Chondrocyte (in vitro differentiated cells): ENCODE results near the gene USP21. TPM values are rescaled to one million over a fixed set of nuclear protein-coding genes. Genes with fewer than 3 reads are reported as not detected.

Source experiments
- DNase-seq: peaks from one replicate; pipeline ENCODE4 v3.0.0; 2021; ENCODE audit warnings: mixed read lengths, low spot score
- H3K27ac Mint-ChIP-seq: one replicate; pipeline ENCODE4 v1.8.0; 2021; ENCODE audit warnings: mild to moderate bottlenecking, moderate library complexity, mixed read lengths; ENCODE audit not compliant: unreplicated experiment
- H3K27me3 Mint-ChIP-seq: 2 replicates; pipeline ENCODE4 v1.8.0; 2021; ENCODE audit warnings: low read depth, mixed read lengths
- H3K36me3 Mint-ChIP-seq: 2 replicates; pipeline ENCODE4 v1.8.0; 2021; ENCODE audit warnings: low read depth, mixed read lengths
- H3K4me1 Mint-ChIP-seq: 2 replicates; pipeline ENCODE4 v1.8.0; 2021; ENCODE audit warnings: low read depth, mild to moderate bottlenecking, mixed read lengths
- H3K4me3 Mint-ChIP-seq: one replicate; pipeline ENCODE4 v1.8.0; 2021; ENCODE audit warnings: mild to moderate bottlenecking, moderate library complexity, mixed read lengths; ENCODE audit not compliant: unreplicated experiment
- H3K9me3 Mint-ChIP-seq: 2 replicates; pipeline ENCODE4 v1.8.0; 2021; ENCODE audit warnings: low read depth, mixed read lengths
- CTCF ChIP-seq: fragments of 200-600 bp; sonication (generic); IDR thresholded peaks from 2 replicates; pipeline ENCODE4 v1.5.0; 2021; ENCODE audit warnings: antibody characterized with exemption, mild to moderate bottlenecking, moderate library complexity
- total RNA-seq: library from RNA; stranded (reverse); gene quantifications from 3 replicates; pipeline ENCODE4 v1.2.1, GENCODE V29; 2021

USP21 gene
- total RNA-seq, 1 donor from 2014 or later, result 16.0 TPM

GRCh38 chr1:161215076-161215475 is 55.8 kb downstream of the USP21 start, which contains the start of gene FCER1G:
Gene FCER1G, plus strand, starts transcription at chr1:161215295. Its CDS starts 27 bp downstream, at chr1:161215322.
- Mint-ChIP-seq H3K4me1 (peaks cover 8% of the 10 kb centered on the region), H3K27me3 (no peaks in the 10 kb centered on the region), H3K27ac (no peak within 1 kb of the TSS), H3K4me3 (no peak within 1 kb of the TSS), H3K36me3 (peaks cover 29% of the 10 kb centered on the region), H3K9me3 (no peaks in the 10 kb centered on the region)
- no peak for TF ChIP-seq CTCF
- DNase-seq, result no peak

Other genes with a start within 250 kb of the USP21 start
- gene ITLN2, start 204.7 kb upstream of the USP21 start, total RNA-seq, result not detected in 3 replicates
- gene F11R, start 138.3 kb upstream of the USP21 start, total RNA-seq, result 0.54 to 0.90 TPM (median 0.68 TPM) in 3 replicates
- gene TSTD1, start 120.5 kb upstream of the USP21 start, total RNA-seq, result 0.70 TPM in 1 of 3 replicates, not detected in the others
- gene USF1, start 113.5 kb upstream of the USP21 start, total RNA-seq, result 34.3 to 44.6 TPM (median 35.3 TPM) in 3 replicates
- gene ARHGAP30, start 89.6 kb upstream of the USP21 start, total RNA-seq, result not detected in 3 replicates
- 0.12 to 0.26 TPM (median 0.12 TPM) in 3 replicates for gene NECTIN4, start 69.9 kb upstream of the USP21 start, total RNA-seq
- gene KLHDC9, start 61.1 kb upstream of the USP21 start, total RNA-seq, result 1.1 to 4.4 TPM (median 1.6 TPM) in 3 replicates
- 53.7 to 58.7 TPM (median 57.9 TPM) in 3 replicates for gene PFDN2, start 41.5 kb upstream of the USP21 start, total RNA-seq
- gene NIT1, start 41.4 kb upstream of the USP21 start, total RNA-seq, result 25.3 to 33.1 TPM (median 27.6 TPM) in 3 replicates
- 34.7 to 38.3 TPM (median 36.7 TPM) in 3 replicates for gene DEDD, start 26.8 kb upstream of the USP21 start, total RNA-seq
- 84.2 to 95.6 TPM (median 89.4 TPM) in 3 replicates for gene UFC1, start 5.5 kb upstream of the USP21 start, total RNA-seq
- gene PPOX, start 6.9 kb downstream of the USP21 start, total RNA-seq, result 21.6 to 38.8 TPM (median 25.6 TPM) in 3 replicates
- 22.4 to 23.7 TPM (median 23.0 TPM) in 3 replicates for gene B4GALT3, start 18.0 kb downstream of the USP21 start, total RNA-seq
- gene ADAMTS4, start 39.6 kb downstream of the USP21 start, total RNA-seq, result 1.5 to 2.8 TPM (median 2.2 TPM) in 3 replicates
- gene NDUFS2, start 42.9 kb downstream of the USP21 start, total RNA-seq, result 50.6 to 59.2 TPM (median 55.2 TPM) in 3 replicates
- not detected in 3 replicates for gene FCER1G, start 55.8 kb downstream of the USP21 start, total RNA-seq
- gene APOA2, start 64.1 kb downstream of the USP21 start, total RNA-seq, result not detected in 3 replicates
- 9.4 to 15.8 TPM (median 10.0 TPM) in 3 replicates for gene TOMM40L, start 66.6 kb downstream of the USP21 start, total RNA-seq
- not detected in 3 replicates for gene NR1I3, start 78.7 kb downstream of the USP21 start, total RNA-seq
- gene PCP4L1, start 99.2 kb downstream of the USP21 start, total RNA-seq, result 0.23 to 0.35 TPM in 2 of 3 replicates, not detected in the other
- 0.31 to 0.45 TPM (median 0.41 TPM) in 3 replicates for gene MPZ, start 150.5 kb downstream of the USP21 start, total RNA-seq
- gene SDHC, start 154.9 kb downstream of the USP21 start, total RNA-seq, result 128 to 144 TPM (median 131 TPM) in 3 replicates
- not detected in 3 replicates for gene CFAP126, start 208.4 kb downstream of the USP21 start, total RNA-seq